Type B pancreatic cell (in vitro differentiated cells): ENCODE data around the gene PSMA6. TPM values are rescaled to one million over a fixed set of nuclear protein-coding genes. Genes with fewer than 3 reads are reported as not detected.

Experiments
- DNase-seq: peaks from one replicate; pipeline ENCODE4 v3.0.0; 2021; ENCODE audit warnings: mixed read lengths; ENCODE audit not compliant: unreplicated experiment; ENCODE audit errors: extremely low spot score
- H3K27ac Mint-ChIP-seq: 2 replicates; pipeline ENCODE4 v1.8.0; 2021; ENCODE audit warnings: mild to moderate bottlenecking, mixed read lengths
- H3K27me3 Mint-ChIP-seq: 2 replicates; pipeline ENCODE4 v1.8.0; 2021; ENCODE audit warnings: mixed read lengths
- H3K36me3 Mint-ChIP-seq: 2 replicates; pipeline ENCODE4 v1.8.0; 2021; ENCODE audit warnings: mixed read lengths
- H3K4me1 Mint-ChIP-seq: one replicate; pipeline ENCODE4 v1.8.0; 2021; ENCODE audit warnings: mixed read lengths; ENCODE audit not compliant: unreplicated experiment
- H3K4me3 Mint-ChIP-seq: 2 replicates; pipeline ENCODE4 v1.8.0; 2021; ENCODE audit warnings: mild to moderate bottlenecking, mixed read lengths
- H3K9me3 Mint-ChIP-seq: 2 replicates; pipeline ENCODE4 v1.8.0; 2021; ENCODE audit warnings: mixed read lengths
- CTCF ChIP-seq: fragments of 200-600 bp; sonication (generic); conservative IDR thresholded peaks from 2 replicates; pipeline ENCODE4 v1.5.0; 2021; ENCODE audit warnings: antibody characterized with exemption, mild to moderate bottlenecking
- total RNA-seq: library from RNA; stranded (reverse); gene quantifications from 2 replicates; pipeline ENCODE4 v1.2.1, GENCODE V29; 2021; ENCODE audit warnings: low replicate concordance

PSMA6 gene
- total RNA-seq, 1 donor from 2014 or later, result 172 TPM

- no peak overlapping the region for H3K4me3 Mint-ChIP-seq
- H3K4me1 Mint-ChIP-seq, result no peaks in the 10 kb centered on the region
- H3K27me3 Mint-ChIP-seq, result no peaks in the 10 kb centered on the region
Observed at GRCh38 chr14:35268946-35269345, 23.2 kb upstream of the PSMA6 start.

GRCh38 chr14:35274805-35275204 lies 17.4 kb upstream of the PSMA6 start:
- no peak for TF ChIP-seq CTCF
- H3K27ac Mint-ChIP-seq, result no peak overlapping the region
- H3K9me3 Mint-ChIP-seq, result no peaks in the 10 kb centered on the region
- H3K27me3 Mint-ChIP-seq, result no peaks in the 10 kb centered on the region
- DNase-seq, result no peak
- H3K4me1 Mint-ChIP-seq, result no peaks in the 10 kb centered on the region
- peaks cover 8% of the 10 kb centered on the region for H3K36me3 Mint-ChIP-seq
- no peak overlapping the region for H3K4me3 Mint-ChIP-seq

More at GRCh38 chr14:35268946-35269345, 23.2 kb upstream of the PSMA6 start:
- no peaks in the 10 kb centered on the region for H3K9me3 Mint-ChIP-seq
- no peak overlapping the region for H3K27ac Mint-ChIP-seq
- no peak for DNase-seq
- peaks cover 13% of the 10 kb centered on the region for H3K36me3 Mint-ChIP-seq
- TF ChIP-seq CTCF, result no peak

- Mint-ChIP-seq H3K36me3 (peaks cover 14% of the 10 kb centered on the region), H3K4me1 (no peaks in the 10 kb centered on the region), H3K27ac (no peak overlapping the region), H3K4me3 (no peak overlapping the region), H3K9me3 (no peaks in the 10 kb centered on the region), H3K27me3 (no peaks in the 10 kb centered on the region)
- TF ChIP-seq CTCF, result no peak
- no peak for DNase-seq
Observed at GRCh38 chr14:35277179-35277578, 15.0 kb upstream of the PSMA6 start.

GRCh38 chr14:35279369-35279768 lies 12.8 kb upstream of the PSMA6 start:
- no peaks in the 10 kb centered on the region for H3K4me1 Mint-ChIP-seq
- H3K27ac Mint-ChIP-seq, result no peak overlapping the region
- no peak for DNase-seq
- no peak for TF ChIP-seq CTCF
- no peak overlapping the region for H3K4me3 Mint-ChIP-seq
- H3K36me3 Mint-ChIP-seq, result peaks cover 14% of the 10 kb centered on the region
- H3K9me3 Mint-ChIP-seq, result no peaks in the 10 kb centered on the region
- no peaks in the 10 kb centered on the region for H3K27me3 Mint-ChIP-seq

- DNase-seq, result no peak
- peaks cover 10% of the 10 kb centered on the region for H3K36me3 Mint-ChIP-seq
- H3K4me1 Mint-ChIP-seq, result no peaks in the 10 kb centered on the region
- no peak overlapping the region for H3K27ac Mint-ChIP-seq
- no peaks in the 10 kb centered on the region for H3K27me3 Mint-ChIP-seq
- H3K9me3 Mint-ChIP-seq, result no peaks in the 10 kb centered on the region
- H3K4me3 Mint-ChIP-seq, result no peak overlapping the region
- no peak for TF ChIP-seq CTCF
Observed at GRCh38 chr14:35281341-35281740, 10.8 kb upstream of the PSMA6 start.

- Mint-ChIP-seq H3K27ac (no peak overlapping the region), H3K36me3 (peaks cover 8% of the 10 kb centered on the region), H3K9me3 (no peaks in the 10 kb centered on the region), H3K4me3 (no peak overlapping the region), H3K4me1 (no peaks in the 10 kb centered on the region), H3K27me3 (no peaks in the 10 kb centered on the region)
- DNase-seq, result no peak
- TF ChIP-seq CTCF, result no peak
Observed at GRCh38 chr14:35284506-35284905, 7.7 kb upstream of the PSMA6 start.
